A549 treated with DMSO at 1 μM for 4 hours (cell line): ENCODE measurements around the gene TSGA10IP. TPM values are rescaled to one million over a fixed set of nuclear protein-coding genes. Genes with fewer than 3 reads are reported as not detected.

Source experiments
- total RNA-seq: library from RNA; stranded (reverse); fragments of 200-300 nt; extraction: Qiagen RNA extraction; gene quantifications from 5 replicates; pipeline ENCODE4 v1.2.3, GENCODE V29; 2022; ENCODE audit warnings: low read depth

TSGA10IP gene
- total RNA-seq = not detected in 5 replicates

GRCh38 chr11:65945430-65945911 is at the start of gene TSGA10IP:
Gene TSGA10IP, plus strand, starts transcription at chr11:65945480. Its CDS starts 196 bp downstream, at chr11:65945676.

GRCh38 chr11:65900125-65900898 is 45.0 kb upstream of the TSGA10IP start, which contains the start of gene FOSL1:
Gene FOSL1, minus strand, starts transcription at chr11:65900388. Its CDS starts 49 bp downstream, at chr11:65900339.

GRCh38 chr11:65918211-65919140 is 26.8 kb upstream of the TSGA10IP start, which contains the start of gene C11orf68:
Gene C11orf68, minus strand, starts transcription at chr11:65919062. Its CDS starts 31 bp downstream, at chr11:65919031.

GRCh38 chr11:65919141-65919572 is 26.1 kb upstream of the TSGA10IP start, which contains the start of gene DRAP1:
Gene DRAP1, plus strand, starts transcription at chr11:65919426. Its CDS starts 76 bp downstream, at chr11:65919502.

GRCh38 chr11:65961267-65962140 is 16.2 kb downstream of the TSGA10IP start, which contains the start of gene SART1:
Gene SART1, plus strand, starts transcription at chr11:65961734. Its CDS starts 47 bp downstream, at chr11:65961781.

GRCh38 chr11:66001942-66002647 is 56.8 kb downstream of the TSGA10IP start, which contains the start of the genes BANF1 and EIF1AD:
Gene BANF1, plus strand, starts transcription at chr11:66002503. Its CDS starts 748 bp downstream, at chr11:66003251.
Gene EIF1AD, minus strand, starts transcription at chr11:66002157. Its CDS starts 1,768 bp downstream, at chr11:66000389.

Other genes starting within 250 kb of the TSGA10IP start
- 44.8 to 54.2 TPM (median 47.0 TPM) in 5 replicates for gene KAT5, start 233.2 kb upstream of the TSGA10IP start, total RNA-seq
- 23.8 to 48.1 TPM (median 44.1 TPM) in 5 replicates for gene RNASEH2C, start 224.7 kb upstream of the TSGA10IP start, total RNA-seq
- gene AP5B1, start 164.5 kb upstream of the TSGA10IP start, total RNA-seq = 10.0 to 13.8 TPM (median 11.8 TPM) in 5 replicates
- 0.02 to 0.08 TPM (median 0.02 TPM) in 3 of 5 replicates, not detected in the others for gene OVOL1, start 158.4 kb upstream of the TSGA10IP start, total RNA-seq
- gene SNX32, start 111.5 kb upstream of the TSGA10IP start, total RNA-seq = 0.06 to 0.14 TPM (median 0.11 TPM) in 4 of 5 replicates, not detected in the other
- gene CFL1, start 87.3 kb upstream of the TSGA10IP start, total RNA-seq = 2,114 to 2,300 TPM (median 2,193 TPM) in 5 replicates
- 24.8 to 34.5 TPM (median 33.9 TPM) in 5 replicates for gene MUS81, start 85.0 kb upstream of the TSGA10IP start, total RNA-seq
- gene EFEMP2, start 72.7 kb upstream of the TSGA10IP start, total RNA-seq = 0.67 to 2.1 TPM (median 1.4 TPM) in 5 replicates
- gene CTSW, start 65.6 kb upstream of the TSGA10IP start, total RNA-seq = 0.09 TPM in 1 of 5 replicates, not detected in the others
- 74.2 to 92.5 TPM (median 85.4 TPM) in 5 replicates for gene FIBP, start 57.0 kb upstream of the TSGA10IP start, total RNA-seq
- gene CCDC85B, start 54.8 kb upstream of the TSGA10IP start, total RNA-seq = 21.7 to 51.3 TPM (median 42.0 TPM) in 5 replicates
- gene FOSL1, start 45.1 kb upstream of the TSGA10IP start, total RNA-seq = 176 to 296 TPM (median 205 TPM) in 5 replicates
- 58.3 to 75.5 TPM (median 60.6 TPM) in 5 replicates for gene C11orf68, start 26.4 kb upstream of the TSGA10IP start, total RNA-seq
- gene DRAP1, start 26.1 kb upstream of the TSGA10IP start, total RNA-seq = 204 to 286 TPM (median 228 TPM) in 5 replicates
- 43.7 to 71.8 TPM (median 59.1 TPM) in 5 replicates for gene SART1, start 16.3 kb downstream of the TSGA10IP start, total RNA-seq
- gene EIF1AD, start 56.7 kb downstream of the TSGA10IP start, total RNA-seq = 41.2 to 48.0 TPM (median 43.0 TPM) in 5 replicates
- 374 to 484 TPM (median 463 TPM) in 5 replicates for gene BANF1, start 57.0 kb downstream of the TSGA10IP start, total RNA-seq
- gene CST6, start 66.5 kb downstream of the TSGA10IP start, total RNA-seq = not detected in 5 replicates
- 0.53 to 2.1 TPM (median 1.5 TPM) in 5 replicates for gene CATSPER1, start 81.0 kb downstream of the TSGA10IP start, total RNA-seq
- gene GAL3ST3, start 103.7 kb downstream of the TSGA10IP start, total RNA-seq = not detected in 5 replicates
- 168 to 185 TPM (median 175 TPM) in 5 replicates for gene SF3B2, start 106.9 kb downstream of the TSGA10IP start, total RNA-seq
- 49.5 to 72.3 TPM (median 60.7 TPM) in 5 replicates for gene PACS1, start 124.8 kb downstream of the TSGA10IP start, total RNA-seq